KG1 (cell line): ENCODE results near the gene RANBP1.
"Not testable (repeated sequence)": the region's sequence is repeated elsewhere in the genome, so short reads cannot be mapped to it uniquely, and the experiment has no call there.

Experiments used
- DNase-seq: peaks from one replicate; lab custom pipeline; 2025; lab: John Stamatoyannopoulos, UW

Gene RANBP1

GRCh38 chr22:20115691-20116375 is at the start of gene RANBP1:
Gene RANBP1, plus strand, starts transcription at chr22:20116104. Its CDS starts 81 bp downstream, at chr22:20116185.
- DNase-seq, result no peak

- DNase-seq, result no peak
These were observed 49.1 kb upstream of the RANBP1 start for GRCh38 chr22:20066617-20067383.

- not testable (repeated sequence) for DNase-seq
These were observed 48.6 kb upstream of the RANBP1 start for GRCh38 chr22:20067384-20067682.

- DNase-seq, result no peak
These were observed 47.3 kb upstream of the RANBP1 start for GRCh38 chr22:20068640-20069039.

GRCh38 chr22:20069331-20070042 is 46.4 kb upstream of the RANBP1 start:
- DNase-seq, result no peak

GRCh38 chr22:20071524-20071972 is 44.4 kb upstream of the RANBP1 start:
- DNase-seq, result no peak

- no peak for DNase-seq
These were observed 39.2 kb upstream of the RANBP1 start for GRCh38 chr22:20076627-20077172.

GRCh38 chr22:20079745-20080444 is 36.0 kb upstream of the RANBP1 start, which contains the start of gene DGCR8:
Gene DGCR8, plus strand, starts transcription at chr22:20080241. Its CDS starts 5,723 bp downstream, at chr22:20085964.
- peak; percentile 80 for DNase-seq

- DNase-seq, result peak; percentile 56
These were observed 35.5 kb upstream of the RANBP1 start for GRCh38 chr22:20080445-20080775.

- DNase-seq, result no peak
These were observed 34.9 kb upstream of the RANBP1 start for GRCh38 chr22:20080776-20081654.

GRCh38 chr22:20083157-20083890 is 32.6 kb upstream of the RANBP1 start:
- no peak for DNase-seq

- DNase-seq, result no peak
These were observed 31.9 kb upstream of the RANBP1 start for GRCh38 chr22:20083891-20084546.

- no peak for DNase-seq
These were observed 31.1 kb upstream of the RANBP1 start for GRCh38 chr22:20084547-20085413.

- no peak for DNase-seq
These were observed 30.3 kb upstream of the RANBP1 start for GRCh38 chr22:20085651-20086050.

GRCh38 chr22:20086101-20086599 is 29.8 kb upstream of the RANBP1 start:
- DNase-seq, result no peak

- DNase-seq, result no peak
These were observed 29.1 kb upstream of the RANBP1 start for GRCh38 chr22:20086763-20087162.

- DNase-seq, result no peak
These were observed 28.3 kb upstream of the RANBP1 start for GRCh38 chr22:20087319-20088262.
